ENCODE results near the gene NDUFC1.

DNA sequence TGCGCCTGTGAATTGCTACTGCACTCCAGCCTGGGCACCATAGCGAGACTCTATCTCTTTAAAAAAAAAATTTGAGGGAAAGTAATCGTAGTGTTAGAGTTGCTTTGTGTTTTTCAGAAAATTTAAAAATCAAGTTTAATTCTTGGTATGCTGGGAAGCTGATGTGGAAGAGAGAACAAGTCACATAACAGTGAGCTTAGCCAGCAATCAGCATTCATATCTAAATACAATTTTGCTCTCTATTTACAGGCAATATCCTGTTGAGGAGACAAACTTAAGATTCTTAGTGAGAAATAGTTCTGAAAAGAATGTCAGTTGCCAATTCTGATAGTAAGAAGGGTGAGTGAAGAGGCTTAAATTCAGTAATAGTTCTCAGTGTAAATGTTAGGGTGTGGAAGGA lies 9.6 kb upstream of the NDUFC1 start:
- TF ChIP-seq, protein P1, sequence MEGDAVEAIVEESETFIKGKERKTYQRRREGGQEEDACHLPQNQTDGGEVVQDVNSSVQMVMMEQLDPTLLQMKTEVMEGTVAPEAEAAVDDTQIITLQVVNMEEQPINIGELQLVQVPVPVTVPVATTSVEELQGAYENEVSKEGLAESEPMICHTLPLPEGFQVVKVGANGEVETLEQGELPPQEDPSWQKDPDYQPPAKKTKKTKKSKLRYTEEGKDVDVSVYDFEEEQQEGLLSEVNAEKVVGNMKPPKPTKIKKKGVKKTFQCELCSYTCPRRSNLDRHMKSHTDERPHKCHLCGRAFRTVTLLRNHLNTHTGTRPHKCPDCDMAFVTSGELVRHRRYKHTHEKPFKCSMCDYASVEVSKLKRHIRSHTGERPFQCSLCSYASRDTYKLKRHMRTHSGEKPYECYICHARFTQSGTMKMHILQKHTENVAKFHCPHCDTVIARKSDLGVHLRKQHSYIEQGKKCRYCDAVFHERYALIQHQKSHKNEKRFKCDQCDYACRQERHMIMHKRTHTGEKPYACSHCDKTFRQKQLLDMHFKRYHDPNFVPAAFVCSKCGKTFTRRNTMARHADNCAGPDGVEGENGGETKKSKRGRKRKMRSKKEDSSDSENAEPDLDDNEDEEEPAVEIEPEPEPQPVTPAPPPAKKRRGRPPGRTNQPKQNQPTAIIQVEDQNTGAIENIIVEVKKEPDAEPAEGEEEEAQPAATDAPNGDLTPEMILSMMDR (IDR thresholded peaks at IDR 0.05; ENCODE audit: low read depth, low read length) = no peak
- TF ChIP-seq EZH2phosphoT487 (IDR thresholded peaks at IDR 0.05; ENCODE audit: low read depth) = no peak
